ENCODE results near the gene SLC25A43. TPM values are rescaled to one million over a fixed set of nuclear protein-coding genes. Genes with fewer than 3 reads are reported as not detected.
A peak's percentile ranks its signal among the peaks of the same experiment; 100 is the strongest.
"Not testable (repeated sequence)": the region's sequence is repeated elsewhere in the genome, so short reads cannot be mapped to it uniquely, and the experiment has no call there.

Gene SLC25A43
- total RNA-seq, 3 donors from 2014 or later, result 3.9 to 6.3 (median 4.7) TPM

- H3K4me1 Mint-ChIP-seq (ENCODE audit: low read depth), result no peaks in the 10 kb centered on the region
- ATAC-seq (no peak), DNase-seq (peak; percentile 26)
- H3K4me3 Mint-ChIP-seq, result no peak overlapping the region
- H3K27me3 Mint-ChIP-seq (ENCODE audit: low read depth), result no peaks in the 10 kb centered on the region
- no peaks in the 10 kb centered on the region for H3K36me3 Mint-ChIP-seq (ENCODE audit: insufficient read depth)
- no peaks in the 10 kb centered on the region for H3K9me3 Mint-ChIP-seq
These were observed 89.6 kb downstream of the SLC25A43 start for GRCh38 chrX:119488749-119489148.

- H3K9me3 Mint-ChIP-seq, result no peaks in the 10 kb centered on the region
- DNase-seq, result no peak
These were observed 90.3 kb downstream of the SLC25A43 start for GRCh38 chrX:119489212-119490074.

GRCh38 chrX:119492463-119492862 is 93.3 kb downstream of the SLC25A43 start:
- ATAC-seq (no peak), DNase-seq (no peak)
- Mint-ChIP-seq H3K9me3 (no peaks in the 10 kb centered on the region), H3K4me1 (ENCODE audit: low read depth) (peaks cover 11% of the 10 kb centered on the region), H3K36me3 (ENCODE audit: insufficient read depth) (no peaks in the 10 kb centered on the region), H3K27me3 (ENCODE audit: low read depth) (no peaks in the 10 kb centered on the region), H3K4me3 (no peak overlapping the region)

More at GRCh38 chrX:119489212-119490074, 90.3 kb downstream of the SLC25A43 start:
- Mint-ChIP-seq H3K36me3 (ENCODE audit: insufficient read depth) (no peaks in the 10 kb centered on the region), H3K27me3 (ENCODE audit: low read depth) (no peaks in the 10 kb centered on the region), H3K4me3 (no peak overlapping the region), H3K4me1 (ENCODE audit: low read depth) (no peaks in the 10 kb centered on the region)
- ATAC-seq, result no peak

GRCh38 chrX:119493851-119494495 is 94.8 kb downstream of the SLC25A43 start:
- not testable (repeated sequence) for H3K27me3 Mint-ChIP-seq (ENCODE audit: low read depth); H3K36me3 Mint-ChIP-seq (ENCODE audit: insufficient read depth); ATAC-seq; H3K9me3 Mint-ChIP-seq; H3K4me3 Mint-ChIP-seq; DNase-seq
- peaks cover 11% of the 10 kb centered on the region for H3K4me1 Mint-ChIP-seq (ENCODE audit: low read depth)

- H3K36me3 Mint-ChIP-seq (ENCODE audit: insufficient read depth), result no peaks in the 10 kb centered on the region
- no peaks in the 10 kb centered on the region for H3K9me3 Mint-ChIP-seq
- no peak for DNase-seq
- H3K4me1 Mint-ChIP-seq (ENCODE audit: low read depth), result peaks cover 11% of the 10 kb centered on the region
- ATAC-seq, result peak in 1 of 2 donors; percentile 38
- no peaks in the 10 kb centered on the region for H3K27me3 Mint-ChIP-seq (ENCODE audit: low read depth)
- H3K4me3 Mint-ChIP-seq, result no peak overlapping the region
These were observed 96.9 kb downstream of the SLC25A43 start for GRCh38 chrX:119495734-119496726.

- Mint-ChIP-seq H3K36me3 (ENCODE audit: insufficient read depth) (no peaks in the 10 kb centered on the region), H3K4me3 (no peak overlapping the region), H3K27me3 (ENCODE audit: low read depth) (no peaks in the 10 kb centered on the region), H3K9me3 (no peaks in the 10 kb centered on the region), H3K4me1 (ENCODE audit: low read depth) (peaks cover 19% of the 10 kb centered on the region)
- no peak for DNase-seq
- ATAC-seq, result no peak
These were observed 98.0 kb downstream of the SLC25A43 start for GRCh38 chrX:119497185-119497584.

GRCh38 chrX:119500061-119500800 is 101.1 kb downstream of the SLC25A43 start:
- no peak for ATAC-seq

GRCh38 chrX:119501511-119502148 is 102.5 kb downstream of the SLC25A43 start:
- H3K36me3 Mint-ChIP-seq (ENCODE audit: insufficient read depth), result no peaks in the 10 kb centered on the region
- no peaks in the 10 kb centered on the region for H3K27me3 Mint-ChIP-seq (ENCODE audit: low read depth)
- DNase-seq (no peak), ATAC-seq (no peak)
- no peaks in the 10 kb centered on the region for H3K9me3 Mint-ChIP-seq
- no peak overlapping the region for H3K4me3 Mint-ChIP-seq
- peaks cover 20% of the 10 kb centered on the region for H3K4me1 Mint-ChIP-seq (ENCODE audit: low read depth)

More at GRCh38 chrX:119500061-119500800, 101.1 kb downstream of the SLC25A43 start:
- no peaks in the 10 kb centered on the region for H3K36me3 Mint-ChIP-seq (ENCODE audit: insufficient read depth)
- no peak for DNase-seq
- H3K4me1 Mint-ChIP-seq (ENCODE audit: low read depth), result peaks cover 28% of the 10 kb centered on the region
- H3K4me3 Mint-ChIP-seq, result no peak overlapping the region
- no peaks in the 10 kb centered on the region for H3K27me3 Mint-ChIP-seq (ENCODE audit: low read depth)
- H3K9me3 Mint-ChIP-seq, result no peaks in the 10 kb centered on the region

- Mint-ChIP-seq H3K4me1 (ENCODE audit: low read depth) (peaks cover 17% of the 10 kb centered on the region), H3K4me3 (no peak overlapping the region), H3K27me3 (ENCODE audit: low read depth) (no peaks in the 10 kb centered on the region), H3K36me3 (ENCODE audit: insufficient read depth) (no peaks in the 10 kb centered on the region), H3K9me3 (no peaks in the 10 kb centered on the region)
- ATAC-seq (peak in 1 of 2 donors; percentile 59), DNase-seq (no peak)
These were observed 103.8 kb downstream of the SLC25A43 start for GRCh38 chrX:119502727-119503483.

- ATAC-seq, result no peak
- Mint-ChIP-seq H3K9me3 (no peaks in the 10 kb centered on the region), H3K27me3 (ENCODE audit: low read depth) (no peaks in the 10 kb centered on the region), H3K36me3 (ENCODE audit: insufficient read depth) (no peaks in the 10 kb centered on the region), H3K4me3 (no peak overlapping the region), H3K4me1 (ENCODE audit: low read depth) (peaks cover 17% of the 10 kb centered on the region)
- DNase-seq, result no peak
These were observed 104.3 kb downstream of the SLC25A43 start for GRCh38 chrX:119503484-119503861.
